ENCODE measurements around the gene TM4SF5.
"Not testable (repeated sequence)": the region's sequence is repeated elsewhere in the genome, so short reads cannot be mapped to it uniquely, and the experiment has no call there.

The TM4SF5 gene

GRCh38 chr17:4812690-4813089 is 41.0 kb downstream of the TM4SF5 start:
- DNase-seq (ENCODE audit: low read depth), result no peak
- H3K4me3 ChIP-seq (ENCODE audit: low read depth, low read length), result no peak overlapping the region
- TF ChIP-seq CTCF (conservative IDR thresholded peaks at IDR 0.05; ENCODE audit: low read depth, low read length), result no peak

GRCh38 chr17:4815043-4815675 is 43.5 kb downstream of the TM4SF5 start:
- H3K4me3 ChIP-seq (ENCODE audit: low read depth, low read length), result no peak overlapping the region
- DNase-seq (ENCODE audit: low read depth), result peak; percentile 52
- TF ChIP-seq CTCF (conservative IDR thresholded peaks at IDR 0.05; ENCODE audit: low read depth, low read length), result peak; percentile 71

- no peak for DNase-seq (ENCODE audit: low read depth)
- no peak overlapping the region for H3K4me3 ChIP-seq (ENCODE audit: low read depth, low read length)
Measured at GRCh38 chr17:4816826-4817225, 45.1 kb downstream of the TM4SF5 start.

GRCh38 chr17:4818276-4818675 is 46.6 kb downstream of the TM4SF5 start:
- TF ChIP-seq CTCF (conservative IDR thresholded peaks at IDR 0.05; ENCODE audit: low read depth, low read length), result no peak
- no peak for DNase-seq (ENCODE audit: low read depth)
- no peak overlapping the region for H3K4me3 ChIP-seq (ENCODE audit: low read depth, low read length)

More at GRCh38 chr17:4816826-4817225, 45.1 kb downstream of the TM4SF5 start:
- TF ChIP-seq CTCF (conservative IDR thresholded peaks at IDR 0.05; ENCODE audit: low read depth, low read length), result no peak

GRCh38 chr17:4822835-4823234 is 51.1 kb downstream of the TM4SF5 start:
- H3K4me3 ChIP-seq (ENCODE audit: low read depth, low read length), result no peak overlapping the region
- TF ChIP-seq CTCF (conservative IDR thresholded peaks at IDR 0.05; ENCODE audit: low read depth, low read length), result no peak
- no peak for DNase-seq (ENCODE audit: low read depth)

GRCh38 chr17:4823373-4824089 is 51.8 kb downstream of the TM4SF5 start:
- TF ChIP-seq CTCF (conservative IDR thresholded peaks at IDR 0.05; ENCODE audit: low read depth, low read length), result no peak

GRCh38 chr17:4827399-4827798 is 55.7 kb downstream of the TM4SF5 start:
- no peak for DNase-seq (ENCODE audit: low read depth)
- TF ChIP-seq CTCF (conservative IDR thresholded peaks at IDR 0.05; ENCODE audit: low read depth, low read length), result no peak
- H3K4me3 ChIP-seq (ENCODE audit: low read depth, low read length), result no peak overlapping the region

More at GRCh38 chr17:4823373-4824089, 51.8 kb downstream of the TM4SF5 start:
- H3K4me3 ChIP-seq (ENCODE audit: low read depth, low read length), result no peak overlapping the region
- no peak for DNase-seq (ENCODE audit: low read depth)

- peak overlapping the region; percentile 91 for H3K4me3 ChIP-seq (ENCODE audit: low read depth, low read length)
- not testable (repeated sequence) for DNase-seq (ENCODE audit: low read depth)
Measured at GRCh38 chr17:4832829-4833177, 61.1 kb downstream of the TM4SF5 start.
